Neural progenitor cell (in vitro differentiated cells): Measurements from ENCODE around the gene SPECC1L.

ENCODE experiments used
- CTCF ChIP-seq: fragments of 200-600 bp; sonication (generic); IDR thresholded peaks from 2 replicates; pipeline ENCODE4 v1.5.1; 2017; ENCODE audit warnings: antibody characterized with exemption, mild to moderate bottlenecking
- EZH2 ChIP-seq: fragments of 200-600 bp; sonication (generic); IDR thresholded peaks from 2 replicates; pipeline ENCODE4 v1.6.1; 2017; ENCODE audit warnings: antibody characterized with exemption, mild to moderate bottlenecking, moderate library complexity
- EZH2phosphoT487 ChIP-seq: fragments of 200-600 bp; sonication (generic); IDR thresholded peaks from 2 replicates; pipeline ENCODE4 v1.6.1; 2017; ENCODE audit warnings: antibody characterized with exemption

GRCh38 chr22:24302591-24302990 is 32.0 kb downstream of the SPECC1L start:
- no peak for TF ChIP-seq CTCF
- no peak for TF ChIP-seq EZH2
- TF ChIP-seq EZH2phosphoT487 = no peak
